ENCODE results near the gene NCKAP5. TPM values are rescaled to one million over a fixed set of nuclear protein-coding genes. Genes with fewer than 3 reads are reported as not detected.

NCKAP5 gene
- total and polyA plus RNA-seq, 2 of the 8 experiments (the other 6 are each of a cell fraction or from before 2014, with no cell fraction given), result 0.27 to 0.86 TPM

- no peak overlapping the region for H2BK120ac ChIP-seq (replicated peaks; ENCODE audit: low read depth, low read length)
- no peak overlapping the region for H2BK15ac ChIP-seq (ENCODE audit: low read length)
- WGBS, 2 experiments (ENCODE audit: extremely low coverage in 1 of 2, insufficient coverage in 1 of 2, insufficient read length in 1 of 2, insufficient replicate concordance in 2 of 2, low coverage in 1 of 2, low lambda C conversion rate in 2 of 2, missing lambda C conversion rate in 1 of 2), result 84% methylated on average over 8 of the region's 8 CpGs; no CpG with 5 or more reads in 1 of the 2 experiments
- no peak overlapping the region for H3K4ac ChIP-seq (replicated peaks; ENCODE audit: insufficient read length, low read depth, low read length)
- no peaks in the 10 kb centered on the region for H3K27me3 ChIP-seq (replicated peaks in 1 of 4; ENCODE audit: control insufficient read depth in 3 of 4, extremely low read depth in 1 of 4, insufficient read depth in 3 of 4, low read length in 3 of 4)
- H3K27ac ChIP-seq (ENCODE audit: low read depth, low read length), result no peak overlapping the region
- H3K18ac ChIP-seq (ENCODE audit: extremely low read depth, low read length), result no peak overlapping the region
- H3K79me2 ChIP-seq (ENCODE audit: control insufficient read depth in 1 of 2, insufficient read depth in 2 of 2, low read length in 2 of 2), result no peaks in the 10 kb centered on the region
- no peak overlapping the region for H4K5ac ChIP-seq (ENCODE audit: insufficient read length, low read depth, low read length)
- ChIA-PET POLR2A (ENCODE audit: partially characterized antibody) (no interaction called here), CTCF (ENCODE audit: partially characterized antibody) (interaction anchor here (1.0 to 1.4 kb wide), 6 partner anchors 9 to 148 kb away, joined by 3 to 7 read pairs (median 4); no protein-coding TSS in a partner anchor)
- H2AFZ ChIP-seq (ENCODE audit: low read length), result no peak overlapping the region
- FAIRE-seq, result no peak
- DNase-seq (ENCODE audit: low read depth in 1 of 2, low spot score in 2 of 2), result no peak
- H3K14ac ChIP-seq (ENCODE audit: insufficient read length), result no peak overlapping the region
- H3K4me1 ChIP-seq (replicated peaks in 1 of 4; ENCODE audit: control insufficient read depth in 3 of 4, insufficient read depth in 4 of 4, low read length in 3 of 4), result no peaks in the 10 kb centered on the region
- H3K4me3 ChIP-seq (ENCODE audit: extremely low read depth in 1 of 4, insufficient read depth in 2 of 4, low read depth in 3 of 4, low read length in 4 of 4), result no peak overlapping the region
- H2BK12ac ChIP-seq (ENCODE audit: low read depth, low read length), result no peak overlapping the region
- no peaks in the 10 kb centered on the region for H3K36me3 ChIP-seq (ENCODE audit: control insufficient read depth in 2 of 4, insufficient read depth in 4 of 4, low read length in 3 of 4)
- no peak overlapping the region for H3K9ac ChIP-seq (replicated peaks in 1 of 4; ENCODE audit: extremely low read depth in 1 of 4, low read depth in 3 of 4, low read length in 3 of 4)
- no peaks in the 10 kb centered on the region for H3K23me2 ChIP-seq (ENCODE audit: low read depth, low read length)
- H4K8ac ChIP-seq (ENCODE audit: extremely low read depth, insufficient read depth, low read length), result no peak overlapping the region
- no peak overlapping the region for H3K56ac ChIP-seq (replicated peaks; ENCODE audit: insufficient read length, low read depth, low read length)
- H3K79me1 ChIP-seq (ENCODE audit: low read depth, low read length), result no peaks in the 10 kb centered on the region
- H3K23ac ChIP-seq (ENCODE audit: insufficient read length), result no peak overlapping the region
- no peak overlapping the region for H2BK5ac ChIP-seq (ENCODE audit: low read depth, low read length)
- no peak overlapping the region for H2AK5ac ChIP-seq (ENCODE audit: low read depth, low read length)
- H3K4me2 ChIP-seq (ENCODE audit: insufficient read depth in 1 of 2, low read depth in 2 of 2, low read length in 2 of 2), result no peak overlapping the region
- H3K9me3 ChIP-seq (ENCODE audit: insufficient read depth in 2 of 2, low read depth in 1 of 2, low read length in 1 of 2), result no peaks in the 10 kb centered on the region
- no peak overlapping the region for H2BK20ac ChIP-seq (ENCODE audit: low read length)
- H4K91ac ChIP-seq (replicated peaks; ENCODE audit: insufficient read length, low read length), result no peak overlapping the region
- no peak for TF ChIP-seq SAP30 (IDR thresholded peaks at IDR 0.05; ENCODE audit: insufficient read depth, insufficient replicate concordance, low read length)
- no peak for TF ChIP-seq EP300 (IDR thresholded peaks at IDR 0.05; ENCODE audit: borderline replicate concordance in 1 of 2, low read depth in 2 of 2, low read length in 2 of 2)
- no peak for TF ChIP-seq SIX5 (IDR thresholded peaks at IDR 0.05; ENCODE audit: low read depth, low read length)
- TF ChIP-seq TCF12 (IDR thresholded peaks at IDR 0.05; ENCODE audit: low read depth, low read length), result no peak
- TF ChIP-seq BCL11A (IDR thresholded peaks at IDR 0.05; ENCODE audit: low read depth in 2 of 2, low read length in 2 of 2), result no peak
- TF ChIP-seq SRF (IDR thresholded peaks at IDR 0.05; ENCODE audit: low read depth, low read length), result no peak
- H4K20me1 ChIP-seq (replicated peaks in 1 of 2; ENCODE audit: control insufficient read depth in 1 of 2, insufficient read depth in 2 of 2, low read length in 2 of 2), result no peaks in the 10 kb centered on the region
Observed at GRCh38 chr2:132991471-132992045, 576.7 kb downstream of the NCKAP5 start.
